Measurements from ENCODE around the gene IL18.
"Not testable (repeated sequence)": the region's sequence is repeated elsewhere in the genome, so short reads cannot be mapped to it uniquely, and the experiment has no call there.

Gene IL18

DNA sequence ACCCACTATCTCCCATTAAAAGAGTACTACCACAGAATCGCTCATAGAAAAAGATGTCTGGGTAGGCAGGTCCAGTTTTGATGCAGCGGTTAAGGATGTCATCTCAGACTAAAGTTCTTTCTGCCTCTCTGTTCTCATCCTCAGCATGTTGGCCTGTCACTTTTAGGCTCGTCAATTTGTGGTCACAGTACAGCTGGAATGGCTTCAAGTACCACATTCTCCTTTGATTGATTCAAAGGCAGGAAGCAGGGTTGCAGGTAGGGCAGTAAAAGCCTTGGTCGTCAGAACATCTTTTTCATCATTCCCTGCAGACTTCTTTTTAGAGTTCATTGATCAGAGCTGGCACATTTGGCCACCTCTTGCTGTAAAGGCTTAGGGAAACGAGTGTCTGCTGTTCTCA is 48.5 kb downstream of the IL18 start:
- no peak for DNase-seq

DNA sequence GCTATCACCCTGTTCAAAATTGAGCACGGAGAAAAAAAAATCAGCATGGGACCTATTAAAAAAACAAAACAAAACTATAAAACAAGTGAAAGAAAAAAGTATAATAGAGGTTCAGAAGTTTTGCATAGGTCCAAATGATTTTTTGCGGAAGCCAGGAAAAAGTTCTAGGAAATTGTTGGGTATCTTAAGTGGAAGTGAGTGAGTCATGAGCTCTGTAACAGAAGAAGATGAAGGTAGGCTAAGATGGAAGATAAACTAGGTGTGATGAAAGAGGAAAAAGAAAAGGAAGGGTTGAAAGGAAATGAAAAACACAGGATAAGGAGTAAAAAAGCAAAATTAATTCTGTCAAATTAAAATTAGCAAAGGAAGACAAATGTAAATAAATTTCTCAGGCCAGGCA is 49.4 kb downstream of the IL18 start:
- no peak for DNase-seq

DNA sequence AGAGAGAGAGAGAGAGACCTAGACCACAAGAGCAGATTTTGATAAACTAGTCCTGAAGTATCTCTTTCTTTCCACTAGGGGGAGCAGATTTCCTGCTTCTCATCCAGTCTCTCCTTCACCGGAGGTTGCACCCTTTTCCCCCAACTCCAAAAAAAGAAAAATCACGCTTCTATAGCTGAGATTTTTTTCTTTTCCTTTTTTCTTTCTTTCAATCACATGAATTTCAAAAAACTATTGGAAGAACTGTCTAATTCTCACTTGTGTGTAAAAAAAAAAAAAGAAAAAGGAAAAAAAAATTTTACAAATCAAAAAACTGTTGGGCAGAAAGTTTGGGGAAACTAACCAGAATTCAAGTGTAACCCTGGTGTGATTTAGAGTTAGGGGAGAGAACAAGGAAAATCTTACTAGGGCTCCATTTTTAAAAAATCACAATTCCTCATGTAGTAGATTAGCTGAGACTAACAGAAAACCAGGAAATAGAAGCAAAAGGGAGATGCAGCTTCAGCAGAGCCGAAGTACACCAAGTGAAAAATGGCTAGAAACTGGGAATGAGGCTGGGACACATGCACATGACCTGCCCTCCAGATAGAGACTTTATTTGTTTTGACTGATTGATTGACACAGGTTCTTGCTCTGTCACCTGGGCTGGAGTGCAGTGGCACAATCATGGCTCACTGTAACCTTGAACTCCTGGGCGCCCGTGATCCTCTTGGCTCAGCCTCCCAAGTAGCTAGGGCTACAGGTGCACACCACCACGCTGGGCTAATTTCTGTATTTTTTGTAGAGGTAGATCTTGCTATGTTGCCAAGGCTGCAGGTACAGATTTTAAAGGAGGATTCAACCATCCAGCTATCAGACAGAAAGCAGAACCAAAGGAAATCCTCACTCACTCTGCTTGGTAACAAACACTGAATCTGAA is 50.1 kb downstream of the IL18 start:
- DNase-seq: no peak

DNA sequence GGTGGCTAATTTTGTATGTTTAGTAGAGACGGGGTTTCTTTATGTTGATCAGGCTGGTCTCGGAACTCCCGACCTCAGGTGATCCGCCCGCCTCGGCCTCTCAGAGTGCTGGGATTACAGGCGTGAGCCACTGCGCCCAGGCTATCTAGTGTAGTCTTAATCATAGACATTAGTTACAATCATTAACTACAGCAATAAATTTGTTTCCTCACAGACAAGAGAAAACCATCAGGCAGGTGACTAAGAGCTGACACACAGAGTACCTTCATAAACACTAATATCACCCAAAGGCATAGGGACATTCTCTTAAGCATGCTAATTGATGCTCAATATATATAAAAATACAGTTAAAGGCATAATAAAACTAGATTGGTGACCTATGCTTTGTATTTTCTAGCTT is 57.8 kb downstream of the IL18 start:
- no peak for DNase-seq

- no peak for DNase-seq
Observed at GRCh38 chr11:112103446-112103845, 60.4 kb downstream of the IL18 start.

DNA sequence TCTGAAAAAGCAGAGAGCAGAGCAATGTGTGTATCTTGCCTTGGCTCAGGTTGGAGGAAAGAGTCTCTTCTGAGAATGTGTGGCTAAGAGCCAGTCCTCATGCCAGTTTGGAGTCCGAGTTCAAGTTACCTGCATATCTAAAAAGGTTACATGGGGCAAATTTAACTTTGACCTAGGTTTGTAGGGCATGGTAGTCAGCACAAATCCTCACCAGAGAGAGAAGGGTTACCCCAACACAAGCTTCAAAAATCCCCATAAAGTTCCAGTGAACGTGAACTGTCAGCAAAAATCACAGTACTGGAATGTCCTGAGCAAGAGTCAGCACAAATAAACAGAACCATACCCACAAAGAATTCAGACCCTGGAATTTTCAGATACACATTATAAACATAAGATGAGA is 63.4 kb downstream of the IL18 start:
- DNase-seq: no peak

DNA sequence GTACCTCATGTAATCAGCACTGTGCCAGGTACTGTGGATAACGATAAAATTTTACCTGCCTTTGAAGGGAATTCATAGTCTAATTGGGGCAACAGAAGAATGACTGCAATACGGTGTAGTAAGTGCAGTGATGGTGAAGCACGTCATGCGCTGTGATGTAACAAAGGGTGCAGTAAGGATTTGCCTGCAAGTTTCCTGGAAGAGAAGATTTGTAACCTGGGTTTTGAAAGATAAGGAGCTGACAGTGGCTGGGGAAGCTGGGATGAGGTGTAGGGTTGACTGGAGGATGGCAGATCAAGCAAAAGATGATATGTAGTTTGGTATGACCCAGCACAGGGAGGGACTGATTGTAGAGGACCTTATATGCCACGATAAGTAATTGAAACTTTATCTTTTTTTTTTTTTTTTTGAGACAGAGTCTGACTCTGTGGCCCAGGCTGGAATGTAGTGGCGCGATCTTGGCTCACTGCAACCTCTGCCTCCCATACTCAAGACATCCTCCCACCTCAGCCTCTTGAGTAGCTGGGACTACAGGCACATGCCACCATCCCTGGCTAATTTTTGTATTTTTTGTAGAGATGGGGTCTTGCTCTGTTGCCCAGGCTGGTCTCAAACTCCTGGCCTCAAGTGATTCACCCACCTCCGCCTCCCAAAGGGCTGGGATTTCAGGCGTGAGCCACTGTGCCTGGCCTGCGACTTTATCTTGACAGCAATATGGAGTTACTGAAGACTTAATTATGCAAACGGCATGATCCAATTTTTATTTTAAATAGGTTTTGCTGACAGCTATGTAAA is 66.0 kb downstream of the IL18 start:
- no peak for DNase-seq

- no peak for DNase-seq
Observed at GRCh38 chr11:112096194-112096593, 67.7 kb downstream of the IL18 start.

GRCh38 chr11:112095302-112095701 is 68.6 kb downstream of the IL18 start:
- not testable (repeated sequence) for DNase-seq
